ENCODE results near the gene PLB1.

- TF ChIP-seq CTCF (IDR thresholded peaks at IDR 0.05; ENCODE audit: low read length) (peak; percentile 86), EZH2 (IDR thresholded peaks at IDR 0.05; ENCODE audit: borderline replicate concordance, low read length) (no peak)
Measured at GRCh38 chr2:28594332-28595108, 98.7 kb downstream of the PLB1 start.

All from OCI-LY1 (cell line).